Superior temporal gyrus (tissue), 1 donor: Measurements from ENCODE around the gene GPX4.
A peak's percentile ranks its signal among the peaks of the same experiment; 100 is the strongest.

Experiments used
- DNase-seq: peaks from one replicate; pipeline ENCODE4 v3.0.0-alpha.2; 2016; ENCODE audit errors: extremely low spot score

The GPX4 gene

DNA sequence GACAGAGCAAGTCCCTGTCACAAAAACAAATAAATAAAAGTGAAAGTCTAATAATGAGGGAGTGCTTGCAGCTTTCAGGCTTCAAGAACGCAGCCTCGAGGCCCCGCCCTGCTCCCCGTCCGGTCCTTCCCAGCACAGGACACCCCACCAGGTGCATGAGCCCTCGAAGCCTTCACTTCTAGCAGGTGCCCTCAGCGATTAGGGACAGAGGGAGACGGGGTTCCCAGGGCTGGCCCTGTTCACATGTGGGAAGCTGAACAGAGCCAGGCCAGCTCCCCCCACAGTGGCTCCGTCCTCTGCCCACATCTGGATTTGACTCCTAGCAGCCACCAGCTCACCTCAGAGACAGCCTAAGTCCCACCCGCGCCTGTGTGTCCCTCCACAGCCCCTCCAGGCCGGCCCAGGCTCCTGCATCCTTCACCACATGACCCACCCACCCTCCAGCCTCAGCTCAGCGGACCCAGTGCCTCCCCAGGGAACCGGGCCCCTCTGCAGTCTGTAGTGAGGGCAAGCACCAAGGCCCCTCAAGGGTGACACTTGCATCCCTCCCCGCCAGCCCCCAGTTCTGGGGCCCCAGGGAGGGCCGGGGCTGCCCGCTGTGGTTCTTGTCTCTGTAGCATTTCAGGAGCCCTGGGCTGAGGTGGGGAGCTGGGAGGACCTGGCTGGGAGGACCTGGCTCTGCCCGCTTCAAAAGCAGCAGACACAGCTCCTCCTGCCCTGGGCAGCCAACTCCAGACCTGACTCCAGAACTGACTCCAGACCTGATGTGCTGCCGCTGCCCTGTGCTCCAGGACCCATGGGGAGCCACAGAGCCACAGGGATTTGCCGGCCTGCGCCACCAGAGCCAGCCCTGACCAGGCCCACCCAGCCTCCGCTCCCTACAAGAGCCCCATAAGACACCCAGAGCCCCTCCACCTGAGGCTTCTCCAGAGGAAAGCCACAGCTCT, 27.2 kb downstream of the GPX4 start:
- DNase-seq = no peak

DNA sequence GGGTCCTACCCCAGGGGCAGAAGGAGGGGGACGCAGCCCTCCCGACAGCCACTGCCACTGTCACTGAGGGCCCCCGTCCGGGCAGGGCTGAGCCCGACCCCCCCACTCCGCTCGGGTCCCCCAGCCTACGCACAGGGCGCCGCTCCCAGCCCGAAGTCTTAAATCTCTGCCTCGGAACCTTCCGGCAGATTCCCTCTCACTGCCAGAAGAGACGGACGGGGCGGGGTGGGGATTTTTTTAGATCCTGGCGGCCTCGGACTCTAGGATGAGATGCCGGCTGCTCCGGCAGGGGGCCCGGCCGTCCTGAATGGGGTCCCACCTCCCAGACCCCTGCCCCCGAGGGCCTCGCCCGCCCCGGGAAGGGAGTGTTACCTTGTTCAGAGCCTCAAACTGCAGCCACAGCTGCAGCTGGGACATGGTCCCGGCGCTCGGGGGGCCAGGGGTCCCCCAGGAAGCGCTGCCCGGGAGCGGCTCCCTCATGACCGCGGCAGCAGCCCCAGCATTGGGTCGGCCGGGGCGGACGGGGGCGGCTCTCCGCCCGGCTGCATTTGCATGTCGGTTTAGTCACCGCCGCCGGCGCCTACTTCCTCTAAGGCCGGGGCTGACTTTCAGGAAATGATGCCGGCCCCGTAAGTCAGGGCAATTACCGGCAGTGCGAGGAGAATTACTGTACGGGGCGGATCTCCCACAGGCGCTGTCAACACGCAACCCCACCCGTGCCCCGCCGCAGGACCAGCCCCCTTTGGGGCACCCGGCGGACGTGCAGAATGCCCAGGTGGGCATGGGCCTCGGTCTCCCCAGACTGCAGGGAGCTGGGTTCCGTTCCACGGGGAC, 28.1 kb downstream of the GPX4 start:
- peak; percentile 16 for DNase-seq

DNA sequence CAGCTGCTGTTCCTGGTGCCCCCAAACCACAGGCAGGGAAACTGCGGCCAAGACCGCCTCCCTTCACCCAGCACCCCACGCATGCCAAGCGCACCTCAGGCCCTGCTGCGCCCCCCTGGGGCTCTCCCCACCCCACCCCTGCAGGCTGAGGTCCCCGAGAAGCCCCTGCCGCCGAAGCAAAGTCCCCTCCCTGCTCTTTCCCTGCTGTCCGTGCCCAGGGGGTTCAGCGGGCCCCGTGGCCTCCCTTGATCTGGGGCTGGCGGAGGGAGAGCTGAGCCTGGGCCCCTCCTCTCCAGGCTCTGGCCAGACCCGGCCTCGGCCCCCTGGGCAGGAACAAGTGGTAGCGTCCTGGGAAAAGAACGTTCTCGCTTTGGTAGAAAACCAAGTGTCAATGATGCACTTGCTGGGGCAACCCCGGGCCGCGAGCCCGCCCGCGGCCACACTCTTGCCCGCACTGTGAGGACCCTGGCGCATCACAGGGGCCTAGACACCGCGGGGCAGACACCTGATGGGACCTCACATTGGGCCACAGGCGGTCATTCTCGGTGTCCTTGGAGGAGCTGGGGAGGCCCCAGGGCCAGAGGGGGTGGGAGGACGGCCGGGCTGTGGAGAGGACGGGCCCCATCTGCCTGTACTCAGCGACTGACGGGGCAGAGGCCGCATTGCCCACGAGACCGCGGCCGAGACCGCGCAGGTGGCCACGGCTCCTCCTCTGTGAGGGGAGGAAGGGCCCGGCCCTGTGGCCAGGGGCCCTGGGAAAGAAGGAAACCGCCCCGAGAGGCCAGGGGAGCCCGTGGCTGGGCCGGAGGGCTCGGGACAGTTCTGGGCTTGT, 29.0 kb downstream of the GPX4 start:
- DNase-seq = no peak

DNA sequence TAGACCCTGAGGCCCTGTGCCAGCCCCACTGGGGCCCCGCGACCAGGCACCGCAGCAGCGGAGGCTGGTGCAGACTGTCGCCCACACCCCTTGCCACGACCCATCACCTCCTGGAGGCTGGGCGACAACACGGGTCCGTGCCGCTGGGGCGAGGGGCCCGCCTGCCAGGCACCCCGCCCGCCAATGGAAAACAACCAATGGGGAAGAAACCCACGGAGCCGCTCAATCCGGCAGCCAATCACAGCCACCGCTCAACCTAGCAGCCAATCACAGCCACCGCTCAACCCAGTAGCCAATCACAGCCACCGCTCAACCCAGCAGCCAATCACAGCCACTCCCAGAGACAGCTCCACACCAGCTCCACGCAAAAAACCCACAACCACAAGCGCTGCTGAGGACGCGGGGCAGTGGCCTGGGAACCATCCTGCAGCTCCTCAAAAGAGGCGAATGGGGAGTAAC, 29.7 kb downstream of the GPX4 start:
- DNase-seq = no peak

DNA sequence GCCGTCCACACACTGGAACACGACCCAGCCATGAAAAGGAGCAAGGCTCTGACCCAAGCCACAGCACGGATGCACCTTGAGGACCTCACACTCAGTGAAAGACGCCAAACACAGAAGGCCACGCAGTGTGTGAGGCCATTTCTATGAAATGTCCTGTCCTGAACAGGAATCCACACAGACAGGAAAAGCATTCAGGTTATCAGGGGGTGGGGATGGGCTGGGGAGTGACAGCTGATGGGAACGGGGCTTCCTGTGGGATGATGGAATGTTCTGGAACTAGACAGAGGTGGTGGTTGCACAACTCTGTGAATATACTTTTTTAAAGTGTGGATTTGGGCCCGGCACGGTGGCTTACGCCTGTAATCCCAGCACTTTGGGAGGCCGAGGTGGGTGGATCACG, 30.6 kb downstream of the GPX4 start:
- no peak for DNase-seq

DNA sequence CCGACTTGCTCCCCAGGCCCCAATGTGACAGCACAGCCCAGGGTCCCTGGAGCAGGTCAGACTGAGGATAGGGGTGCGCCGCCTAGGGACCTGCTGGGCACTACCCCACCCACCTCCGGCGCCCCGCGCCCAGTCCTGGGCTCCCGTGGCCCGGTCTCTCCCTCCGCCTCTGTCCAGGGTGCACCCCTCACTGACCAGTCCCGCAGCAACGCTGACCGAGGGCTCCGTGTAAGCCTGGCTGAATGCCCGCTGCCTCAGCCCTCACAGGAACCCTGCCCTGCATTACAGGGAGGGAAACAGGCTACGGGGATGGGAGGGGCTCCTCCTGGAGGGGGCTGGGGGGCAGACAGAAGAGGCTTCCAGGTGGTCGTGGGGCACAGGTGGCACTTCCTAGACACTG, 31.7 kb downstream of the GPX4 start:
- no peak for DNase-seq

DNA sequence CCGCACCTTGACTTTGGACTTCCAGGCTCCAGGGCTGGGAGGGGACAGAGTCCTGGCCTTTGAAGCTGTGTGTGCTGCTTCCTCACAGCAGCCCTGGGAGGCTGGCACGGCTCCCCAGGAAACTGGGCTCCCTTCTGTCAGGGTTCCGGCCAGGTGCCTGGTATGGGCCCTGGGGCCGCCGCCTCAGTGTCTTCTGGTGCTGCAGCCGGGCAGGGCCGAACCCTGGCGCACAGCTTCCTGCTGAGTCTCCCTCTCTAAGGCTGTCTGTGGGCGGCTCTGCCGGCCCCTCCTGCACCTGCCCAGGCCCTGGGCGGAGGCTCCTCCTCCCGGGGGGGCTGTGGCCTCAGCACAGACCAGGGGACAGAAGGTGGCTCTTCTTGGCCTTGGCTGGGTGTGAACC, 32.4 kb downstream of the GPX4 start:
- DNase-seq = no peak

DNA sequence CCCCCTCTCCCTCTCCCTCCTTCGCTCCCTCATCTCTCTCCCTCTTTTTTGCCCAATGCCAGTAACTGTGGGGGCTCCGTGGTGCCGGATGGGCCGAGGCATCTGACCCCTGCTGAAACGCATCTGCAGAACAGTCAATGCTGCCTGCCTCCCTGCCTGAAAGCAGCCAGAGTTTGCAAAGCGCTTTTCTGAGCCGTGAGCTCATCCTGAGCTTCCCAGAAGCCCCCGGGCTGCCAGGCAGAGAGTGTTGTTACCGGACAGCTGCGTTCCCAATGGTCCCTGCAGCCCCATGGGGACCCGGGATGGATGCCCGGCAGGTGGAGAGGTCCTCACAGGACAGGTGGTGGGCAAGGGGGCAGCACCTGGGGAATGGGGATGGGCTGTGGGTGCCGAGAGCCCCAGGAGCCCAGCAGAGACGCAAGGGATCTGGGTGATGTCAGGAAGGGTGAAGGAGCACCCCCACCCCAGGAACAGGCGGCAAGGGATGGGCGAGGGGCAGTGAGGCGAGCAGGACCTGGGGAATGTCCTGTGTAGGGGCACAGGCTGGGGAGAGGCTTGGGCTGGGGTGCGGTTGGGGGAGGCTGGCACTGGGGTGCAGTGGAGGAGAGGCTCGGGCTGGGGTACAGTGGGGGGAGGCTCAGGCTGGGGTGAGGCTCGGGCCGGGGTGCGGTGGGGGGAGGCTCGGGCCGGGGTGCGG, 33.0 kb downstream of the GPX4 start:
- no peak for DNase-seq

DNA sequence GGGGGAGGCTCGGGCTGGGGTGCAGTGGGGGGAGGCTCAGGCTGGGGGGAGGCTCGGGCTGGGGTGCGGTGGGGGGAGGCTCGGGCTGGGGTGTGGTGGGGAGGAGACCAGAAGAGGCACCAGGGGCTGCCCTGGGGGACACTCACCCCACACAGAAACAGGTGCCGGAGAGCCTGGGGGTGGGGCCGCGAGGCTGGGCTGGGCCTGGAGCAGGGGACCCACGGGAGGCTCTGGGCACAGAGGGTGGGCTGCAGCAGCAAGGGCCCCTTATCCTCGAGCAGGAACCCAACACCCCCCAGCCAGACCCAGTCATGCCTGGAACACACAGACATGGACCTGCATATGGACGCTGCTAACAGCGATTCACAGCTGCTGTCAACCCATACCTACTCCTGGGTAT, 34.3 kb downstream of the GPX4 start:
- DNase-seq = no peak

DNA sequence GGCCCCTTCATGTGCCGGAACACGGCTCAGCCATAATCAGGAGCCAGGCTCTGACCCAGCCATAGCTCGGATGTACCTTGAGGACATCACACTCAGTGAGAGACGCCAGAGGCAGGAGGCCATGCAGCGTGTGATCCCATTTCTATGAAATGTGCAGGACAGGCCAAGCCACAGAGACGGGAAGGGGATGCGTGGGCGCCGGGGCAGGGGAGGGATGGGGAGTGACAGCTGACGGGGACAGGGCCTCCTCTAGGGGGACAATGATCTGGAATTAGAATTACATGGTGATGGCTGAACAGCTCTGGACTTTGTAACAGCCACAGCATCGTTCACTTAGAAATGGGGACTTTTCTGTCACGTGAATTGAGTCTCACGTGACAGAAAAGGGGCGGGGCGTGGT, 35.3 kb downstream of the GPX4 start:
- DNase-seq = no peak

DNA sequence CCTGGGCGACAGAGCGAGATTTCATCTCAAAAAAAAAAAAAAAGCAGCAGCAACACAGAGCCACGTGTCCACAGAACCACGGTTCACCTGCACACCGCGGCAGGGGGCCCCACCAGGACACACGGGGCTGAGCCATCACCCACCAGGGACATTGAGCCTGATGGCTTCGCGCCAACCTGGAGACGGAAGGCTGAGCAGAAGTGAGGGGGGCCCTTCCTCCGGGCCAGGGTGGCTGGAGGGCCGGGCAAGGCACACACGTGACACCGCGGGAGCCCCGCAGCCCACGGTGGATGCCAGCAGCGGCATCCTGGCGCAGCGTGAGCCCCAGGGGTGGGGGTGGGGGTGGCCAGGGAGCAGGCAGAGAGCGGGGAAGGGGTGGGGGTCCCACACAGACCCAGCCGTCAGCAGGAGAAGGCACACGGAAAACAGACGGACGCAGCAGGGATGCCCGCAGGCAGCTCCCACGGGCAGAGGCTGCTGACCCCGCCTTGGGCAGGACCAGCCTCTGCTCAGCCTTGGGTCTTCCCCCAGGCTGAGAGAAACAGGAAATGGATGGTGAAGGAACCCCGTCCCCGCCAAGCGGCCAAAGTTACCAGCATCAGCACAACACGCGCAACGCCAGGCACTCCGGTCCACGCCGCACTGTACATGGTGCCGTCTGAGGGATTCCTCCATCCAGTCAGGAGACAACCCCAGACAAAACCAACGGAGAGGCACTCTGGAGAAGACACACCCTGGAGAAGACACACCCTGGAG, 36.7 kb downstream of the GPX4 start:
- no peak for DNase-seq

DNA sequence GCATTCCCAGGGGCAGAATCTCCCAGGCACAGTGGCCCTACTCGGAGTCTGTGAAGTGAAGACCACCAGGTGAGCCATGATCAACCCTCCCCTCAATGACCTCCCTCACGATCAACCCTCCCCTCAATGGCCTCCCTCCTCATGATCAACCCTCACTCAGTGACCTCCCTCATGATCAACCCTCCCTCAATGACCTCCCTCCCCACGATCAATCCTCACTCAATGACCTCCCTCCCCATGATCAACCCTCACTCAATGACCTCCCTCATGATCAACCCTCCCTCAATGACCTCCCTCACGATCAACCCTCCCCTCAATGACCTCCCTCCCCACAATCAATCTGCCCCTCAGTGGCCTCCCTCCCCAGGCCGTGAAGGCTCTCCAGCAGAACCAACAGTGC, 38.1 kb downstream of the GPX4 start:
- no peak for DNase-seq

DNA sequence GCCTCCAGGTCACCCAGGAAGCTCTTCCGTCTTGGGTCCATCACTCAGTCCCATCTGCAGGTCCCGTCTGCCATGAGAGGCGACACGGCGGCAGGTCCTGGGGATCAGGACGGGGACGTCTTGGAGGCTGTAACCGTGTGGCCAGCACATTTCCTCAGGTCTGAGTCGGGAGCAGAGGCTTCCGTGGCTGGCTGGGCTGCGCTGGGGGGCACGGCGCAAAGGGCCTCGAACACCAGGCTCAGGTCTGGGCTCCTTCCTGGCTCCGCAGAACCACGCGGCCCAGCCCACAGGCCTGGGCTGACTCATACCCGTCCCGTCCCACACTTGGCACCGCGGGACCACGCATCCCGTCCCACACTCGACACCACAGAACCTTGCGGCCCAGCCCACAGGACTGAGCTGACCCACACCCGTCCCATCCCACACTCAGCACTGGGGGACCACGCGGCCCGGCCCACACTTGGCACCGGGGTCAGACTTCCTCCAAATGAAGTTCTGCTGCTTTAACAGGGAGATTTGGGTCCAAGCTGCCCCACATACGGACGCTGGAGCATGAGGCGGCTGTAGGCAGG, 40.1 kb downstream of the GPX4 start:
- no peak for DNase-seq

DNA sequence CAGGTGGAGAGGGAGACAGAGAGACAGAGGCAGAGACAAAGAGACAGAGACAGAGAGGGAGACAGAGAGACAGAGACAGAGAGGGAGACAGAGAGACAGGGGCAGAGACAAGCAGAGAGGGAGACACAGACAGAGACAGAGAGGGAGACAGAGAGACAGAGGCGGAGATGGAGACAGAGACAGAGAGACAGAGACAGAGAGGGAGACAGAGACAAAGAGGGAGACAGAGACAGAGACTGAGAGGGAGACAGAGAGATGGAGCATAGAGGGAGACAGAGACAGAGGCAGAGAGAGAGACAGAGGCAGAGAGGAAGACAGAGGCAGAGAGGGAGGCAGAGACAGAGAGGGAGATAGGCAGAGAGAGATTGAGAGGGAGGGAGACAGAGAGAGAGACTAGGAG, 40.9 kb downstream of the GPX4 start:
- DNase-seq = no peak

DNA sequence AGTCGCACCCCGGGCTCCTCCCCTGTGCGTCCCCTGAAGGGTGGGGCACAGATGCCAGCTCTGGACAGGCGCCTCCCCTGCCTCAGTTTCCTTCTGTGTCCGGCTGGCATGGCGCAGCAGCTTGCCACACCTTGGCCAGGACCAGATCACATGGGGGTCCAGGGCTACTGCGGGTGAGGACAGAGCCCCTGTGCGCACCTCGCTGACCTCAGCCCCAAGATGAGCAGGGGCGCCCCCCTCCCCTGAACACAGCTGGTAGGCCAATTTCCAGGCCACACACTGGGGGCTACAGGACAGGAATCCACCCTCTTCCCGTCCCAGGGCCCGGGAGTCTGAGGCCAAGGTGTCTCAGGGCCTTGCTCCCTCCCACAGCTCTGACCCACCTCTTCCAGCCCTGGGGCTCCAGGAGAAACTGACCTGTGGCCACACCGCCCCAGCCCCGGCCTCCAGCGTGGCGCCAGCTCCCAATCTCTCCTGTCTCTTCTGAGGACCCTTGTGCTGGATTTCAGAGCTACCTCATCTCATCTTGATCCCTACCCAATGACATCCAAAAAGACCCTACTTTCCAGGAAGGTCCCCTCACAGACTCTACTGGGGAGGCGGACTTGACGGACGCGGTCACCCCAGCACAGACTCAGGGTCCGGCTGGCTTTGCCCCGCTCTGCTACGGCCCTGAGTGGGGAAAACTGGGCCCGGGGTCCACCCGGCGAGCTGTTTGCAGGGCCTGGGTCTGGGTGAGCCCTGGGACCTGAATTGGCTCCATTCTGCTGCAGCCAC, 42.0 kb downstream of the GPX4 start:
- no peak for DNase-seq

DNA sequence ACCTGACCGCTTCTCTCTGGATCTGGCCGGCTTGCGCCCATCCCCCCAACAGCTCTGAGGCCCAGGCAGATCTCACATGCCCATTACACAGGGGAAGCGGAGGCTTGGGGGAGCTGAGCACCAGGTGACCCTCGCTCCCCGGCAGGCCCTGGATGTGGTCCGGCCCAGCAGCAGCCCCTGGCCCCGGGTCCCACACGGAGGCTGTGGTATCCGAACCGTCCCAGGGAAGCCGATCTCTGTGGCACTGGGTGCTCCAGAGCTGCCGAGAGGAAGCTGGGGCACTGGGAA, 42.6 kb downstream of the GPX4 start:
- no peak for DNase-seq

DNA sequence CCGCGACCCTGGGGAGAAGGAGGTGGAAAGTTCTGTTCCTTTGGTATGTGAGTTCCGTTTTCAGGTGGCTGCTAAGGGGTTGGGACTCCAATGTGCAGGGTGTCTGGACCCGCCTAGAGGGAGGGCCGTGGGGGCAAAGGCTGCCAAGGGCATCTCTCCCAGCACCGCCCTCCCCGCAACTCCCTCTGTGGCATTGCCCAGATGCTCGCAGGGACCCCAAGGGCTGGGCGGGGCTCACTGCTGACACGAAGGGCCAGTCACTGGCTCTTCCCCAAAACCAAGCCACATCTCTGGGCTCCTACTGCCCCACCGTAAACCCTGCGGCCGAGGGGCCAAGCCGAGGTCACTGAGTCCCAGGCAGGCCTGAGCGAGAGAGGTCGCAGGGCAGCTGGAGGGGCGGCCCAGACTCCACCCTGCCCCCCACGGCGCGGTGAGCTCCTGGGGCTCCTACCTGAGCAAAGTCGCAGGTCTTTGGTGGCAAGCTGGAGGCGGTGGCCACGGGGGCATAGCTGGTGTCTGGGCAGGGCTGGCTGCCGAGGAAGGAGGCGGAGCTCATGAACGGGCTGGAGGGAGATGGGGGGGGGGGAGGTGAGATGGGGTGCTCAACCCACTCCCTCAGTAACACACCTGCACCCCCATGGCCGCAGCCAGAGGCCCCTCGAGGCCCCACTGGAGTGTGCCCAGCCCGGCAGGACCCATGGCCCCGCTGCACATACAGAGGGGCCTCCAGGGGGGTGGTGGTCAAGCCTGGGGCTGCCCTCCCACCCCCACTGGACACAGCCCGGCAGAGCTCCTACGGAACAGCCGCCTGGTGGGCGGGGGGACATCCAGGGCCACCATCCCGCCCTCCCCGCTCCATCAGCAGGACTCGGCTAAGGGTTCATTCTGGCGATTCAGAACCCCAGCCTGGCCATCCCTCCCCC, 43.3 kb downstream of the GPX4 start:
- DNase-seq = no peak

DNA sequence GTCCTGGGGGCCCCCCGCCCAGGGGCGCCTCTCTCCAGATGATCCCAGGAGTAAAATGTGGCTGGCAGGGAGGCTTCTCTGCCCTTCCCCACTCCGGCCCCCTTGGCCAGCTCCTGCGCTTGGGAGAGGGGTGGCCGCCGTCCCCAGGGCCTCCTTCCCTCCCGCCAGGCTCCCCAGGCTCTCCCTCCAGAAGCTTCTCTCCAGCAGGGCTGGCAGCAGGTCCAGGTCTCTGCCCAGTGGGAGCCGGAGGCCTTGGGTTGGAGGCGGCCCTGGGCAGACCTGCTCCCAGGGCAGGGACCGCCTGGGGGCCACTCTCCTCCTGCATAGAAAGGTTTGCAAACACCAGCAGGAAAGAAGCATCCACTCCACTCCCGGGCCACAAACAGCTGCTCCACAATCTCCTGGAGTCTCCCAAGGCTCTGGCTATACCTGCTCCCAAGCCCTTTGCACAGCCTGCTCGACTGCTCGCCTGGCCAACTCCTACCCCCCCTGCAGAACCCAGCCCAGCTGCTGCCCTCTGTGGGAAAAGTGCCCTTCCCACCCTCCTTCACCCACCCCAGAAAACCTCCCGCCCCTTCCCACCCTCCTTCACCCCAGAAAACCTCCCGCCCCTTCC, 44.2 kb downstream of the GPX4 start:
- DNase-seq = no peak
